HG03378 (cell line): Measurements from ENCODE around the gene PLAC8.
"Not testable (repeated sequence)": the region's sequence is repeated elsewhere in the genome, so short reads cannot be mapped to it uniquely, and the experiment has no call there.

ENCODE experiments used
- ATAC-seq: cut with Tn5 transposase; IDR thresholded peaks from one replicate; pipeline ENCODE4 v1.9.1; 2021; ENCODE audit warnings: mild to moderate bottlenecking, moderate library complexity; ENCODE audit not compliant: unreplicated experiment

Gene PLAC8

GRCh38 chr4:83112678-83113428 is 1.7 kb downstream of the PLAC8 start:
- ATAC-seq = no peak

GRCh38 chr4:83112231-83112630 is 2.3 kb downstream of the PLAC8 start:
- ATAC-seq = peak; percentile 37

- not testable (repeated sequence) for ATAC-seq
Observed at GRCh38 chr4:83111751-83112141, 2.8 kb downstream of the PLAC8 start.

- no peak for ATAC-seq
Observed at GRCh38 chr4:83110970-83111750, 3.4 kb downstream of the PLAC8 start.

GRCh38 chr4:83110223-83110945 is 4.1 kb downstream of the PLAC8 start:
- ATAC-seq = peak; percentile 63

- ATAC-seq = peak; percentile 3
Observed at GRCh38 chr4:83109480-83110222, 4.9 kb downstream of the PLAC8 start.

- ATAC-seq = no peak
Observed at GRCh38 chr4:83108101-83108861, 6.2 kb downstream of the PLAC8 start.

GRCh38 chr4:83107631-83108030 is 6.9 kb downstream of the PLAC8 start:
- no peak for ATAC-seq

- ATAC-seq = no peak
Observed at GRCh38 chr4:83104991-83105390, 9.5 kb downstream of the PLAC8 start.

- ATAC-seq = no peak
Observed at GRCh38 chr4:83096397-83096796, 18.1 kb downstream of the PLAC8 start.

- no peak for ATAC-seq
Observed at GRCh38 chr4:83093060-83093640, 21.4 kb downstream of the PLAC8 start.

- ATAC-seq = no peak
Observed at GRCh38 chr4:83089410-83090157, 24.9 kb downstream of the PLAC8 start.

- not testable (repeated sequence) for ATAC-seq
Observed at GRCh38 chr4:83084956-83085355, 29.6 kb downstream of the PLAC8 start.

GRCh38 chr4:83083925-83084475 is 30.5 kb downstream of the PLAC8 start:
- ATAC-seq = no peak

GRCh38 chr4:83082777-83083176 is 31.8 kb downstream of the PLAC8 start:
- no peak for ATAC-seq

- no peak for ATAC-seq
Observed at GRCh38 chr4:83080561-83080960, 34.0 kb downstream of the PLAC8 start.

GRCh38 chr4:83075311-83076095 is 39.0 kb downstream of the PLAC8 start:
- no peak for ATAC-seq

- ATAC-seq = not testable (repeated sequence)
Observed at GRCh38 chr4:83074783-83075182, 39.7 kb downstream of the PLAC8 start.
